GM11168 (cell line): Measurements from ENCODE around the gene USH1G.

Source experiments
- in situ Hi-C: fragments of 300-500 bp; cut with MboI; formaldehyde crosslinking; loops from one replicate; pipeline ENCODE4 v1.12.0; 2022; ENCODE audit warnings: low sequenced_read_pairs; ENCODE audit not compliant: unreplicated experiment

Gene USH1G

DNA sequence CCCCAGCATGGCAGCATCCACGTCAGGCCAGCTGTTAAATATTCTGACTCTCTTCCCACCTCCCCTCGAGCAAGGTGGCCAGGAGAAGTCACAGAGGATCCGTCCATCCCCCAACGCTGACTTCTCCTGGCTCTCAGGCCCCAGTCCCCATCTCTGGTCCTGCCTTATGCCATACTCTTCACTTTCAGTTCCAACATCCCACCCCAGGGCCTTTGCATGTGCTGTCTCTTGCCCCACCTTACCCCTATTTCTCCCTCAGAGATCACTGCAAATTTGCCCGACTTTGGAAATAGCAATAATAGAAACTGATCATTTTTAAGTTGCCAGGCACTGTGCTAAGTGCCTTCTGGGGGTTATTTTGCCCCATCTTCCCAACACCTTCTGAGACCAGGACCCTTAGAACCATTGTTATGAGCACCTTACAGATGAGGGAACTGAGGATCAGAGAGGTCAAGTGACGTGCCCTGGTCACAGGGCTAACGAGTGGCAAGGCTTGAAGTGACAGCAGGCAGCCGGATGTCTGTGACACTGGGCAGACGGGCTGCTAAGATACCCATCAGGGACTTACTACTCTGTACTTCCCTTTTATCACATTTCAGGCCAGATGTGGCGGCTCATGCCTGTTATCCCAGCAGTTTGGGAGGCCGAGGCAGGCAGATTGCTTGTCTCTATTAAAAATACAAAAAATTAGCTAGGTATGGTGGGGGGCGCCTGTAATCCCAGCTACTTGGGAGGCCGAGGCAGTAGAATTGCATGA is 31.8 kb upstream of the USH1G start:
- in situ Hi-C loops = no loop called here

DNA sequence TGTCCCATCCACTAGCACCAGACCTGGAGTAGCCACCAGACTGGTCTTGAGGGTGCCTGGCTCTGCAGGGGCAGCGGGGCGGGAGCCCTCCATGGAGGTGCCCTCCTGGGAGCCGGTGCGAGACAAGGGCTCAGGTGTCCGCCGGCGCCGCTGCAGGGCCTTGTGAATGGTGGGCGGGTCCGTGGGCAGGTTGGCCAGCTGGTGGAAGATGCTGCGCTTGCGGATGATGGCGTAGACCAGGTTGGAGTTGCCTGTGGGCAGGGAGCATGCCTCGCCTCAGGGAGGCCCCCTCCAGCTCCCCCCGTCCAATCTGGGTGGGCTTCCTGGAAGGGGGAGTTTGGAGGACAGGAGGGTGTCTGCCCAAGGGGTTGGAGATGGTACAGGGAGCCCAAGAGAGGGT is 31.1 kb upstream of the USH1G start:
- in situ Hi-C loops = no loop called here

DNA sequence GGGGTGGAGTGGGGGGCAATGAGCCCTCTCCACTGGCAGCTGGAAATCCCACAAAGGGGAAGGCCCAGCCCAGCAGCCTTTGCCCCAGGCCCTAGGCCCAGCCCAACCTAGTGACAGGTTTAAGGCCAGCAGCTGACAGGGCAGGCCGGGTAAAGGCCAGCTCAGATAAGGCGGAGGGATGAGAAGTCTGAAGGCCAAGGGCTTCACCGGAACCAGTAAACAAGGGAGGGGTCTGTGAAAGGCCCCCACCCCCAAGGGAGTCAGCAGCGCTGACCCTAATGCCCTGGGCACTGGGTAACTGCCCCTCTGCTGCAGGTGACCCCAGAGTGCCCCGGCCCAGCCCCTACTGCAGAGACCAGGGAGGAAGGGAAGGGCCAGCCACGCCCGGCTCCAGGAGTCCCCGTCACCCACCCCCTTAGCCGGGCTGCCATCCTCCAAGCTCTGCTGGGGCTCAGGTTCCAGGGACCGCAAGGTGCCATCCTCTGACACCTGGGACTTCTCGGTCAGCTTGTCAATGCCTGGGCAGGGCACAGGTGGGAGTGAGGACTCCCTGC is 30.2 kb upstream of the USH1G start:
- in situ Hi-C loops = no loop called here

DNA sequence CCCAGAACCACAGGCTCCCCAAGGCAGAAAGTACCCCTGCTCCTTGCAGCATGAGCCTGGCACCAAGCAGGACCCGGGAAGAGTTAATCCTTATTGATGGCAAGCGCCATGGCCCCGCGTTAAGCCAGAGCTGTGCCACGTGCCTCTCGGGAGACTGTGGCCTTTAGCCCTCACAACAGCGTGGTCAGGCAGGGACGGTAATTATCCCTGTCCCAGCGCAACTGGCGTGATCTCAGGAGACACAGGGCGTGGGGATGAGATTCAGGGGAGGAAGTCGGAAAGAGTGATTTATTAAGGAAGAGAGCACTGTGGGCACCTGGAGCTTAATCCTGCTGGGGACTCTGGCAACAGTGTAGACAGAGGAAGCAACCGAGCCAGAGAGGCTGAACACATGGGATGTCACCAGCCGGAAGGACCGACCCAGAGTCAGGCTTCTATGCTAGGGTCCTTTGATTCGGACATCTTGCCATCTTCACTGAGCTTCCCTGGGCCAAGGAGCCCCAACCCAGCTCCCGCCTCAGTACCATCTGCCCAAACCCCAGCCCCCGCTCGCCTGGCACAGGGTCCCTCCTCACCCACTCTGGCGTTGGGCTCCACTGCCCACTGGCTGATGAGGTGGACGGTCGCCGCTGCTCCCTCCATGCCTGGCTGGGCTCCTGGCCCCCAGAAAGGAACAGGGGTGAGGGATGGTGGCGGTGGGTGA is 29.5 kb upstream of the USH1G start:
- in situ Hi-C loops = no loop called here

DNA sequence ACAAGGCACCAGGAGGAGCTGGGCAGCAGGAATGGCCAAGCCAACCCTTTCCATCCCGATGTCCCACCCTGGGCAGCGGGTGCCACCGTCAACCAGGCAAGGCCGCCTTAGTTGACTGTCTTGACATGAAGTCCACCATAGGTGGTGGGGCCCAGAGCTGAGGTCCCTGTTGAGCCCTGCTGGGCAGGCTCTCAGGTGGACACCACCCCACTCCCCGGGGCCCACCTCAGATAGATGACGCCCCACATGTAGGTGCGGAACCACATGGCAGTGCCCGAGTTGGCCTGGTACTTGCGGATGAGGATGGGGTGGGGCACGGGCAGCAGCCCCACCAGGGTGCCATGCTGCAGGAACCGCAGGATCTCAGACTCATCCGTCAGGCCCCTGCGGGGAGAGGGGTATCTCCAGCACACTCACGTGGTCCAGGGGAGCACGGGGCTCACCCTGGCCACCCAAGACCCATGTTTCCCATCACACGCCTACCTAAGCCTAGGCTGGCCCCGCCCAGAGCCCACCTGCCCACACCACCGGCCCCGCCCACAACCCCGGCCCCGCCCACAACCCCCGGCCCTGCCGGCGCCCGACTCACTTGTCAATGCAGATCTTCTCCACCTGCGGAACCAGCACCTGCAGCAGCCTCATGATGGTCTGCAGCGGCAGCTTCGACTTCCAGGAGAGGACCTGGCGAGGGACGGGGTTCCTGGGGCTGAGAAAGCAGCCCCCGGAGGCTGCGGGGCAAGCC is 28.8 kb upstream of the USH1G start:
- in situ Hi-C loops = no loop called here

DNA sequence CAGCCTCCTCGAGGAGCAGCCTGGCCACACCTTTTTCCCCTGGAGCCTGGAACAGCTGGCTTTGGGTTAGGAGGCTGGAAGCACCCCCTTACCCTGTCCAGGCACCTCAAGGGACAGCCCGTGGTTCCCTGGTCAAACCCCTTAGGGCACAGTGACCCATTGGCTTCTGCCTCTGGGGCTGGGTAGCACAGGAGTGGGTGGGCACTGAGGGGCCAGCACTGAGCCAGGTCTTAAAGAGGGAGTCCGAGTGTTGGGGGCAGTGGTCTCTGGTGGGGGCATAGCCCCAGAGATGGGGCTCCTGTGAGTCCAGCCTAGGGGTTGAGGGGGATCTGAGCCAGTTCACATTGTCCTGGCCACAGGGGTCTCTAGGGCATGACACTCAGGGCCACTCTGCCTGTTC is 28.0 kb upstream of the USH1G start:
- in situ Hi-C loops = no loop called here

DNA sequence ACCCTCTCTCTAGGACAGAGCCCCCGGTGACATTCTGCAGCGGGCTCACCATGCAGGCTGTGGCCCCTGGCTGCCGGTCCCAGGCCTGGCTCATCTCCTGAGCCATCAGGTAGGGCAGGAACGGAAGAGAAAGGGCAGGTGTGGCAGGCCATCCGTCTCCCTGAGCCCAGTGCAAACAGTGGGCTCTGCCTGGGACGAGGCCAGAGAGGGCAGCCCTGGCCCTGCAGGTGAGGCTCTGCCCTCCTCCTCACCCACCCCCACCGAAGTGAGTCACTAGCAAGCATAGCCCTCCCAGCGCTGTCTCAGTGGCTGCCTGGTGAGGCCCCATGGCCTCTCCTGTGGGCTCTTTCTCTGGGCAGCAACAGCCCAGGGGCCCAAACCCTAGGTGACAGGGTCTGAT is 27.2 kb upstream of the USH1G start:
- in situ Hi-C loops = no loop called here

DNA sequence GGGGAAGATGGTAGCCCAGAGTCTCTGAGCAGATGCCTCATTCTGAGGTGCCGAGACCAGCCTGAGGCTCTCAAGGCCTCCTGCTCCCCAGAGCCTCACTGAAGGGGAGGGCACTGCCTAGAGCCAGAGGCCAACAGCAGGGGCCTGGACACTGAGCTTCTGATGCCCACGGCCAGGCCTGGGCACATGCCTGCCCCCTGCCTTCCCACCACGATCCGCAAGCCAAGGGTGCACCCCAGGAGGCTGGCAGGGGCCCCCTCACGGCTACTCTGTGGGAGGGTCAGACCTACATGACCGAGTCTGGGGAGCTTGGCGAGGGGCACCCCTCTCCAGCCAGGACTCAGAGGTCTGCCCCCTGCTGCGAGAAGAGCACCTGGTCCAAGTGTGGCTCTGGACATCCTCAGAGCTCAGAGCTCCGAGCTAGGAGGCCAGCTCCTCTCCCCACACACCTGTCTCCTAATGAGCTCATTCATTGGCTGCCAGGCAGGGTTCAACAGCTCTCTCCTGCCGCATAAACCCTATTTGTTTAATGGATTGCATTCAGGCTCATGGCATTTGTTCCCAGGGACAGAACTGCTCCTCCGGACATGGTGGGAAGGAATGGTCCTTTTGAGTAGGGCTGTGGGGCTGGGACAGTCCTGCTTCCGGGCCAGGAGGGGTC is 26.5 kb upstream of the USH1G start:
- in situ Hi-C loops = no loop called here

DNA sequence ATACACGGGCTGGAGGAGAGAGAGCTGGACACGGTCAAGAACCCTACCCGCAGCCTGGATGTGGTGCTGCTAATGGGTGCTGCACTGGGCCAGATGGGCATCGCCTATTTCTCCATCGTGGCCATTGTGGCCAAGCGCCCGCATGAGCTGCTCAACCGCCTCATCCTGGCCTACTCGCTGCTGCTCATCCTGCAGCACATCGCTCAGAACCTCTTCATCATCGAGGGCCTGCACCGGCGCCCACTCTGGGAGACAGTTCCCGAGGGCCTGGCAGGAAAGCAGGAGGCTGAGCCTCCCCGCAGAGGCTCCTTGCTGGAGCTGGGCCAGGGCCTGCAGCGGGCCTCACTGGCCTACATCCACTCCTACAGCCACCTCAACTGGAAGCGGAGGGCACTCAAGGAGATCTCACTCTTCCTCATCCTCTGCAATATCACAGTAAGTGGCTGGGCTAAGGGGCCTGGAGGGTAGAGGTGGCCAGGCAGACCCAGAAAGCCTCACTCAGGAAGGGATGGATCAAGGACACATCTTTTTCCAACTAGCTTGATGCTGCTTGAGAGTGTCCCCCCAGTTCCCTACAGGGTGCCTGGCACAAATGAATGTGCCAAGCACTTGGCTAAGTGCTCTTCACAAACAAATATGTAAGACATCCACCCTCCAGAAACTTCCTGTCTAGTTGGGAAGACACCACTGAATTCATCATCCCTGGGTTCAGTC is 24.1 kb upstream of the USH1G start:
- in situ Hi-C loops = no loop called here

DNA sequence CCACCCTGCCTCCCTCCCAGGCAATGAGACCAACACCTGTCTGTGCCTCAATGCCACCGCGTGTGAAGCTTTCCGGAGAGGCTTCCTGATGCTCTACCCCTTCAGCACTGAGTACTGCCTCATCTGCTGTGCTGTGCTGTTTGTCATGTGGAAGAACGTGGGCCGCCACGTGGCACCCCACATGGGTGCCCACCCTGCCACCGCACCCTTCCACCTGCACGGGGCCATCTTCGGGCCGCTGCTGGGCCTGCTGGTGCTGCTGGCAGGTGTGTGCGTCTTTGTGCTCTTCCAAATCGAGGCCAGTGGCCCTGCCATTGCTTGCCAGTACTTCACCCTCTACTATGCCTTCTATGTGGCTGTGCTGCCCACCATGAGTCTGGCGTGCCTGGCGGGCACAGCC is 23.6 kb upstream of the USH1G start:
- in situ Hi-C loops = no loop called here

DNA sequence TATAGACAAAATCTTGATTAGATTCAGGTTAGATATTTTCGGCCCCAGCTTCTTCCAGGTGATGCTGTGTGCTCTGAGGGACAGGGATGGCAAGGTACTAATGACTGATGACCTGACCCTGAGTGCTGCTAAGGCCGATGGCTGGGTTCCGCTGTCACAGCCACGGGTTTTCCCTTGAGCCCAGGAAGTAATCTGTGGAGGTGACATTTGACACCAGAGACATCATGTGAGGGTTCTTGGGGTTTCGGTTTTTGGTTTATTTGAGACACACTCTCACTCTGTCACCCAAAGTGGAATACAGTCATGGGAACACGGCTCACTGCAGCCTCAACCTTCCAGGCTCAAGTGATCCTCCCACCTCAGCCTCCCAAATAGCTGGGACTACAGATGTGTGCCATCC is 22.5 kb upstream of the USH1G start:
- in situ Hi-C loops = no loop called here

DNA sequence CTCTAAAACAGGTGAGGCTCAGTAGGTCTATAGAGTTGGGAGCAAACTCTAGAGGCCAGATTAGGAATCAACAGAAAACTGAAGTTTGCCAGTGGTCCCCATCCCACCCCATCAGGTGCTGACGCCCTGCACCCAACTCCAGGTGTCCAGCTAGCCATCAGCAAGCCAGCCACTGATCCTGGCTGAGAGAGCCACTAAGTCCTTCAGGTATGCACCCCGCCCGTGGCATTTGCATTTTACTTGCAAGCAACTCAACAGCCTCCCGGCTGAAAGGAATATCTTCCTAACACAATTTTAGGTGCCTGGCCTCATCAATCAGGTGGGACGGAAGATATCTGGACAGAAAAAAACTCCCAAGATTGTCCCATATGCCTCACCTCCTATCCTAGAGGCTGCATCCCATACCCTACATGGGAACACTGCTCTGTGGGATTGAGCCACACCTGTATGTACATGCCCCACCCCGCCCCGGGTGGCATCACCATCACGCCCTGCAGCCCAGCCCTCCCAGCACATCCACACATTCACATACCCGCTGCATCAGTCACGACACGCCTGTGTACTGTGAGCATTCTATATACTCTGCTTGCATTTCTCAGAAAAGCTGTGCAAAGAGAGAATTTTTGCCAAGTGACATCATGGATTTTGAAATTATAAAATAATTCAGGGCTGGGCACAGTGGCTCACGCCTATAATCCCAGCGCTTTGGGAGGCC is 20.9 kb upstream of the USH1G start:
- in situ Hi-C loops = no loop called here

DNA sequence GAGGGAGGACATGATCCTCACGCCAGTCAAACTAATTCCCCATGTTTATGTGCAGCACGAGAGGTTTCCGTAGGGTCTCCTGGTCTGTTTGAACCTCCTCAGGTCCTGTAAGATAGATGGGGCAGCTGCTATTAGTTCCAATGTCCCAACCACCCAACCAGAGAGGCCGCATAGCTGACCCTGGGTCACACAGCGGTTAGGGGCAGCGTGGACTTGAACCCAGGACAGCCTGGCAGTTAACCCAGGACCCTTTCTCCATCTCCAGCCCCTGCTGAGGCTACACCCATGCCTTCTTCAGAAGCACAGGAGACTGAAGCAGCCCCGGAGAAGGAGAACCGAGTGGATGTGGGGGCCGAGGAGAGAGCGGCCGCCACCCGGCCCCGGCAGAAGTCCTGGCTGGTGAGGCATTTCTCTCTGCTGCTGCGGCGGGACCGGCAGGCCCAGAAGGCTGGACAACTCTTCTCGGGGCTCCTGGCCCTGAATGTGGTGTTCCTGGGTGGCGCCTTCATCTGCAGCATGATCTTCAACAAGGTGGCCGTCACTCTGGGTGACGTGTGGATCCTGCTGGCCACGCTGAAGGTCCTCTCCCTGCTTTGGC is 18.2 kb upstream of the USH1G start:
- in situ Hi-C loops = no loop called here

DNA sequence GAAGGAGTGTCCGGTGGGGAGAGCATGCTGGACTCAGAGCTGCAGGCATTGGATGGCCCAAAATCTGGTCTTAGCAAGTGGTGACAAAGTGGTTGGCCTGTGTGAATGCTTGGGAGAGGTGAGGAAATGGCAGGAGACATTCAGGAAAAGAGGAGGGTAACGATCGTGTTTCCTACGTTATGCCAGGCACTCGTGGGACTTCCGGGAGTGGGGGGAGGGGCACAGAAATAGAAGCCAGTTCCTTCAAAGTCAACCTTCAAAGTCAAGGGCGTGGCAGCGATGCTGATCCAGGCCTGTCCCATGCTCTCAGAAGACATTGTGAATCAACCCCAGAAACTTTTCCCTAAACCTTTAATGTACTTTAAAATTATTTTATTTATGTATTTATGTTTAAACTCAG is 16.5 kb upstream of the USH1G start:
- in situ Hi-C loops = no loop called here

DNA sequence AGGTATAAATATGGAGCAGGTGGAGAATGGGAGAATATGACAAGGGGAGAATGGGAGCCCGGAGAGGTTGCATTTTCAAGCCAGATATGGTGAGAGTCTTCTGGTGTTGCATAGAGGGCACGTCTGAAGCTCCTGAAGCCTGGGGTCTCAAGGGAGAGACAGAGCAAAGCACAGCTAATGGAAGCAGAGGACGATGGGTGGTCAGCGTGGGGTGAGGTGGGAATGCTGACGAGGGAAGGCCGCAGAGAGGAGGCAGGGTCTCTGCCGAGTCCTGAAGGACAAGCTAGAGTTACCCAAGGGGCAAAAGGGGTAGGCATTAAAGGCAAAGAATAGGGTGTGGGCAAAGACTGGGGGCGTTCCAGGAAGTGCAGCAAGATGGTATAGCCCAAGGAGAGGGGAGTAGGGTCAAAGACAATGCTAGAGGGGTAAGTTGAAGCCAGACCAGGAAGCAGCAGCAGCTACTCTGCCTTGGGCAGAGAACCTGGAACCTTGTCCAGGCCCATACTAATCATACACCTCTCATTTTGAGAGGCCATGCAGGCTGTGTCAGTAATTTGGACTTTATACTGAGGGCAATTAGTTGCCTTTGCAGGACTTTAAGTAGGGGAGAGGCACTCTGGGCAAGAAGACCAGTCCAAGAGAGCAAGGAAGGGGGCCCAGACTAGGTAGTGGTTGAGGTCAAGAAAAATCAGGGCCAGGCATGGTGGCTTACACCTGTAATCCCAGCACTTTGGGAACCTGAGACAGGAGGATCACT is 15.3 kb upstream of the USH1G start:
- in situ Hi-C loops = no loop called here

DNA sequence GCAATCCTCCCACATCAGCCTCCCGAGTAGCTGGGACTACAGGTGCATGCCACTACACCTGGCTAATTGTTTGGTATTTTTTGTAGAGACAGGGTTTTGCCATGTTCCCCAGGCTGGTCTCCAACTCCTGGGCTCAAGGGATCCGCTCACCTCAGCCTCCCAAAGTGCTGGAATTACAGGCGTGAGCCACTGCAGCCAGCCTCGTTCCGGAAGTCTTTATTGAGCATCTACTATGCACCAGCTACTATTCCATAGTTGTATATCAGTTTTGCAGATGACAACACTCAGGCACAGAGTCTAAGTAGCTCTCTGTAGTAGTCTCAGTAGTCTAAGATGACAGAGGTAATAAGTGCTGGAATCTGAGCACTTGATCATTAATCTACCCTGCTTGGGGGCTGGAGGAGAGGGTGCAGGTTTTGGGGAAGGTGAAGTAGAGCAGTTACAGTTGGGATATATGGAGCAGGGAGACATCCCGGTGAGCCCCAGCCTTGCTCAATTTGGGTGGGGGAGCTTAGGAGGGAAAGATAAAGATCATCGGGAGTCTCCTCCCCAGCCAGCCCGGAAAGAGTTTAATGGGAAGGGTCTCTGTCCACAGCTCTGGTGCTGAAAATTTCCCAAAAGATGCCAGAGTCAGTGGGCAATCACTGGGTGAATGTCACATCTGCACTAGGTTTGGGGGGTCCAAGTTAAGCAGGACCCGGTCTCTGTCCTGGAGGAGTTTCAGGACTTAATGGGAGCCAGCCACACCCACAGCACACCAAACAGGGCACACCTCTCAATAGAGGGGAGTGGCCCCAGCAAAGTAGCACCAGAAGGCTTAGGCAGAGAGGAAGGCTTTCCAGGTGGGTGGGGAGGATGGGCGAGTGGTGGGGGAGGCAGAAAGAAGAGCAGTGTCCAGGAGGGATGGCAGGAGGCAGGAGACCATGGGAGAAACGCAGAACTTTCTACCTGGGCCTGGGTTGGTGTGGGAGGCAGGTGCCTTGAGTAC is 14.3 kb upstream of the USH1G start:
- in situ Hi-C loops = no loop called here

DNA sequence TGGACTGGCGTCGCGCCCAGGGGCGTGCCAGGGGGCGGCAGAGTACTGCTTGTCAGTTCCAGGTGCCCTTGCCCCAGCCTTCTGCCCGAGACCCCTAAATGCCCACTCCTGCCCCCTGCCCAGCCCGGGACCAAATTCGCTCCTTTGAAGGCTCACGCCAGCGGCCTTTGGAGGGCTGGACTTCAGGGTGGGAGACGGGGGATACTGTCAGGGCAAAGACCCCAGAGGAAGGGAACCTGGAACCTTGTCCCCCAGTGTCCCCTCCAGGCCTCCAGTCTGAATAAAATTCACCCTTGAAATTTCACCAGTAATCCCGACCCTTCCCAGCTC is 13.4 kb upstream of the USH1G start:
- in situ Hi-C loops = no loop called here
